GM12892 (cell line): ENCODE measurements around the gene SUMO2.

ENCODE experiments used
- POLR2A ChIP-seq: IDR thresholded peaks from 2 replicates; pipeline ENCODE4 v1.6.1; 2011; ENCODE audit warnings: low read depth, low read length, control low read depth
- TAF1 ChIP-seq: IDR thresholded peaks from 2 replicates; pipeline ENCODE4 v1.6.1; 2011; ENCODE audit warnings: low read depth, mild to moderate bottlenecking, control low read depth, low read length, borderline replicate concordance

- TF ChIP-seq POLR2A (no peak), TAF1 (no peak)
Observed at GRCh38 chr17:75163074-75163473, 19.7 kb downstream of the SUMO2 start.
